A549 (cell line): Measurements from ENCODE around the gene ACTR2. TPM values are rescaled to one million over a fixed set of nuclear protein-coding genes. Genes with fewer than 3 reads are reported as not detected.

Experiments used
- ATAC-seq, 2 experiments: fragments of 200-7000 bp in 1 of 2; fragments of >200 bp in 1 of 2; cut with Nextera tagmentation in 1 of 2; cut with Tn5 transposase in 1 of 2; 3 replicates each; pipeline versions ENCODE4 v1.8.0 to v1.9.1; 2018 to 2020; ENCODE audit warnings: mild to moderate bottlenecking in 1 of 2, moderate library complexity in 1 of 2
- CTCF ChIA-PET: fragments of 300-600 bp; sonication (Branson Sonifier 250); formaldehyde crosslinking; extraction: SDS; loops from one replicate; lab custom pipeline; 2021; ENCODE audit warnings: antibody characterized with exemption, inconsistent platforms; lab: Yijun Ruan, JAX
- POLR2A ChIA-PET: fragments of 350-600 bp; formaldehyde crosslinking; extraction: SDS; loops from one replicate; lab custom pipeline; 2021; ENCODE audit warnings: antibody characterized with exemption, inconsistent platforms; lab: Yijun Ruan, JAX
- DNase-seq, 2 experiments: peaks; one replicate each; pipeline versions ENCODE4 v3.0.0 to v3.0.0-alpha.2; 2011 to 2016; ENCODE audit warnings: low read depth in 1 of 2, low spot score in 1 of 2
- FAIRE-seq: peaks from 2 replicates; lab custom pipeline; 2011; peaks lifted over from hg19 to GRCh38; lab: Jason Lieb, UNC
- H3K27ac ChIP-seq, 2 experiments: fragments of >200 bp; sonication (Bioruptor Twin); formaldehyde crosslinking; 3 replicates each; pipeline ENCODE4 v1.5.1; 2016 to 2017
- H3K4me1 ChIP-seq: fragments of >200 bp; sonication (Bioruptor Twin); formaldehyde crosslinking; 3 replicates; pipeline ENCODE4 v1.6.1; 2016
- H3K4me2 ChIP-seq: fragments of >200 bp; sonication (Bioruptor Twin); formaldehyde crosslinking; 3 replicates; pipeline ENCODE4 v1.6.1; 2016
- H3K4me3 ChIP-seq: fragments of >200 bp; sonication (Bioruptor Twin); formaldehyde crosslinking; 3 replicates; pipeline ENCODE4 v1.5.1; 2016
- H3K9me3 ChIP-seq: fragments of >200 bp; sonication (Bioruptor Twin); formaldehyde crosslinking; 3 replicates; pipeline ENCODE4 v1.6.1; 2016
- BHLHE40 ChIP-seq: IDR thresholded peaks from 2 replicates; pipeline ENCODE4 v1.6.1; 2012; ENCODE audit warnings: low read depth, low read length, inconsistent platforms
- ESRRA ChIP-seq: fragments of 150-350 bp; IDR thresholded peaks from 2 replicates; pipeline ENCODE4 v1.6.1; 2014; ENCODE audit warnings: mild to moderate bottlenecking, low read length, borderline replicate concordance
- FOSB ChIP-seq: fragments of 250-450 bp; sonication (Bioruptor Pico); IDR thresholded peaks from 2 replicates; pipeline ENCODE4 v1.5.0; 2020; ENCODE audit warnings: mild to moderate bottlenecking, moderate library complexity
- HDAC2 ChIP-seq: fragments of 200-600 bp; sonication (generic); IDR thresholded peaks from 2 replicates; pipeline ENCODE4 v1.6.1; 2016
- HOXB13 ChIP-seq: fragments of 250-450 bp; sonication (Bioruptor Pico); IDR thresholded peaks from 2 replicates; pipeline ENCODE4 v1.5.0; 2020; ENCODE audit warnings: low read depth, mild to moderate bottlenecking, moderate library complexity
- KDM5A ChIP-seq: fragments of 200-600 bp; sonication (generic); IDR thresholded peaks from 2 replicates; pipeline ENCODE4 v1.6.1; 2016; ENCODE audit warnings: antibody characterized with exemption, mild to moderate bottlenecking
- NFE2L2 ChIP-seq: fragments of 150-350 bp; conservative IDR thresholded peaks from 2 replicates; pipeline ENCODE4 v1.6.1; 2014; ENCODE audit warnings: low read length
- PHF8 ChIP-seq: fragments of 200-600 bp; sonication (generic); IDR thresholded peaks from 2 replicates; pipeline ENCODE4 v1.6.1; 2016; ENCODE audit warnings: low read depth, mild to moderate bottlenecking, antibody characterized with exemption, moderate library complexity, borderline replicate concordance
- POLR2A ChIP-seq: IDR thresholded peaks from 2 replicates; pipeline ENCODE4 v1.6.1; 2012; ENCODE audit warnings: mild to moderate bottlenecking, low read length
- RAD21 ChIP-seq, 2 experiments: fragments of >200 bp in 1 of 2; sonication (Bioruptor Twin) in 1 of 2; formaldehyde crosslinking in 1 of 2; IDR thresholded peaks in 1 of 2; conservative IDR thresholded peaks in 1 of 2; 2 replicates in 1 of 2; 3 replicates in 1 of 2; pipeline ENCODE4 v1.6.1; 2012 to 2018; ENCODE audit warnings: inconsistent platforms in 1 of 2
- RCOR1 ChIP-seq: fragments of 150-350 bp; IDR thresholded peaks from 2 replicates; pipeline ENCODE4 v1.6.1; 2014; ENCODE audit warnings: antibody characterized with exemption, low read length, low read depth
- RNF2 ChIP-seq: fragments of 200-600 bp; sonication (generic); IDR thresholded peaks from 2 replicates; pipeline ENCODE4 v1.6.1; 2016; ENCODE audit warnings: low read depth, mild to moderate bottlenecking, antibody characterized with exemption, moderate library complexity, borderline replicate concordance
- SMC3 ChIP-seq: fragments of >200 bp; sonication (Bioruptor Twin); formaldehyde crosslinking; IDR thresholded peaks from 3 replicates; pipeline ENCODE4 v1.6.1; 2018; ENCODE audit warnings: inconsistent platforms
- SREBF2 ChIP-seq: fragments of 450-650 bp; IDR thresholded peaks from 2 replicates; pipeline ENCODE4 v1.6.1; 2014; ENCODE audit warnings: mild to moderate bottlenecking, moderate library complexity
- TFCP2L1 ChIP-seq: fragments of 250-450 bp; sonication (Bioruptor Pico); IDR thresholded peaks from 2 replicates; pipeline ENCODE4 v1.5.0; 2021; ENCODE audit warnings: mild to moderate bottlenecking
- ZFP36 ChIP-seq: fragments of 450-650 bp; IDR thresholded peaks from 2 replicates; pipeline ENCODE4 v1.6.1; 2014; ENCODE audit warnings: borderline replicate concordance; ENCODE audit not compliant: partially characterized antibody
- ZSCAN20 ChIP-seq: fragments of 250-450 bp; sonication (Bioruptor Pico); IDR thresholded peaks from 2 replicates; pipeline ENCODE4 v1.8.0; 2022; ENCODE audit warnings: mild to moderate bottlenecking, moderate library complexity
- whole genome bisulfite sequencing: methylation state at CpG from one replicate; pipeline ENCODE4 v1.1.6; 2017; ENCODE audit errors: missing lambda C conversion rate; 5-methylcytosine and 5-hydroxymethylcytosine counted together
- polyA plus RNA-seq, 4 experiments: library from polyadenylated mRNA; depleted of rRNA in 3 of 4; stranded (reverse); fragments of >200 nt; fragmentation: RNase III in 1 of 4; extraction: RNeasy Plus Mini Kit Qiagen cat#74134 plus additional on column Dnase treatment in 1 of 4; gene quantifications; 2 replicates in 3 of 4; 3 replicates in 1 of 4; pipeline ENCODE4 v1.2.3, GENCODE V29; 2011 to 2017
- TF ChIP-seq, protein P1 (sequence below): fragments of 450-650 bp; IDR thresholded peaks from 2 replicates; pipeline ENCODE4 v1.6.1; 2014; ENCODE audit warnings: antibody characterized with exemption
- TF ChIP-seq, protein P2 (sequence below): fragments of 250-450 bp; sonication (Bioruptor Pico); IDR thresholded peaks from 2 replicates; pipeline ENCODE4 v1.5.0; 2020; ENCODE audit warnings: low read depth, mild to moderate bottlenecking, moderate library complexity
- TF ChIP-seq, protein P3 (sequence below): fragments of 200-600 bp; sonication (generic); IDR thresholded peaks from 2 replicates; pipeline ENCODE4 v1.6.1; 2016; ENCODE audit warnings: antibody characterized with exemption, mild to moderate bottlenecking, moderate library complexity

ACTR2 gene
- polyA plus RNA-seq, 2 of the 4 experiments (the other 2 are of a cell fraction) = 270 to 278 TPM

DNA sequence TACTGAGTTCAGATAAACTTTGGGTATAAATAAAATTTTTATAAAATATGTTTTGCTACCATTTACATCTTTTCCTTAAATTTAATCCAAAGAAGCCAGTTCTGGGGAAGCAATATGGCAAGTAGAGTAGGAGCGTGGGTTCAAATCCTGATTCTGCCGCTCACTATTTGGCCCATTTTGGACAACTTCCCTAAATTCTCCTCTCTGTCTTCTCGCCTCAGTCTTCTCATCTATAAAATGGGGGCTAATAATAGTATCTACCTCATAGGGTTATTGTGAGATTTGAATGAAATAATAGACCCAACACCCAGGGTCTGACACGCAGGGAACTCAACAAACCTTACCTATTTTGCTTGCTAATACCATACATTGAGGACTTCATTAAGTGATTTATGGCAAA lies 59.7 kb downstream of the ACTR2 start:
- H3K27ac ChIP-seq = no peak overlapping the region
- no peaks in the 10 kb centered on the region for H3K9me3 ChIP-seq
- ChIA-PET POLR2A (no interaction called here), CTCF (interaction anchor here (0.9 to 1.0 kb wide), 2 partner anchors 13 to 18 kb away, joined by 3 read pairs; no protein-coding TSS in a partner anchor)
- 83% methylated on average over 4 of the region's 4 CpGs for WGBS
- H3K4me1 ChIP-seq = no peaks in the 10 kb centered on the region
- DNase-seq = no peak
- FAIRE-seq = no peak
- no peak overlapping the region for H3K4me3 ChIP-seq
- H3K4me2 ChIP-seq = no peak overlapping the region
- ATAC-seq = no peak
- TF ChIP-seq, protein P1, sequence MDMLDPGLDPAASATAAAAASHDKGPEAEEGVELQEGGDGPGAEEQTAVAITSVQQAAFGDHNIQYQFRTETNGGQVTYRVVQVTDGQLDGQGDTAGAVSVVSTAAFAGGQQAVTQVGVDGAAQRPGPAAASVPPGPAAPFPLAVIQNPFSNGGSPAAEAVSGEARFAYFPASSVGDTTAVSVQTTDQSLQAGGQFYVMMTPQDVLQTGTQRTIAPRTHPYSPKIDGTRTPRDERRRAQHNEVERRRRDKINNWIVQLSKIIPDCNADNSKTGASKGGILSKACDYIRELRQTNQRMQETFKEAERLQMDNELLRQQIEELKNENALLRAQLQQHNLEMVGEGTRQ = no peak
- no peak for TF ChIP-seq HDAC2
- TF ChIP-seq POLR2A = no peak
- no peak for TF ChIP-seq ZSCAN20
- no peak for TF ChIP-seq RNF2
- no peak for TF ChIP-seq PHF8
- TF ChIP-seq SREBF2 = no peak
- TF ChIP-seq KDM5A = no peak
- TF ChIP-seq TFCP2L1 = no peak
- TF ChIP-seq RCOR1 = no peak
- TF ChIP-seq SMC3 = no peak
- no peak for TF ChIP-seq FOSB (CRISPR knock-in tag)
- no peak for TF ChIP-seq ESRRA

DNA sequence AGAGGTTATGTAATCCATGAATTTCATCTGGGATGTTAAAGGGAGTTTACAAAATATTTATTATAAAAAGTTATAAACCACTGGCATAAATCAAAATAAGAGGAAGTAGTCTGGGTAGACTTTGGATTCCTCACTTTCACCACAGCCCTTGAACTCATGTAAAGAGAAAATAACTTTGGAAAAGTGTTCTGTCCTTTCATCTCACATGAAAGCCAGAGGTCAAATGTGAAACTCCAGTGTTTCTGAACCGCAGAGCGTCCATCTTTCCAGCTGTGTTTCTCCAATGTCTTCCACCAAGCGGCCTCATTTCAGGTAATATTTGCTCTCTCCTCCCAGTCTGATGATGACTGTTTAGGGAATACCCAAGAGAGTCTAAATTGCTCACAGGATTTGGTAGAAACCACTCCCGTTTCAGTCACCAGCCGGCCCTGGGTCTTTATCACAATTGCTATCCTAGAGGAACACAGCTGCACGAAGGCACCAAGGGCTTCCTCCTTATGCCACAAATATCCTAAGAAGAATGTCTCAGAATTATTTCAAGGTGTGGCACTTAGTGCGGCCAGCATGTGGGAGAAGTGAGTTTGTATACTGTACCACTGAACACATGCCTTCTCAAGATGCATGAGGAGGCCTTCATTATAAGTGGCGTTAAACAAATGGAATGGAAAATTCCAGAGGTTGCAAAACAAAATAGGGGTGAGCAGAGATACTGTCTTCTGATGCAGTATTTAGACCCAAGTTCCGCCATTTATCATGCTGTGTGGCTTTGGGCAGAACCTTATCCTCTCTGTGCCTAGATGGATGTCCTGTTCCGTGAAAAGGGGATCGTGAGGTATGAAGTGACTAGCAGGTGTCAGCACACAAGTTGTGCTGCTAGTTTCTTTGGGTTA lies 63.8 kb downstream of the ACTR2 start:
- DNase-seq (no peak), FAIRE-seq (no peak), ATAC-seq (0 out of 6 replicates have a peak, but pooled peaks of 1 of the 2 experiments have one; percentile 30)
- Histone ChIP-seq H3K4me1 (no peaks in the 10 kb centered on the region), H3K4me3 (no peak overlapping the region), H3K9me3 (no peaks in the 10 kb centered on the region), H3K27ac (no peak overlapping the region), H3K4me2 (no peak overlapping the region)
- ChIA-PET CTCF (interaction anchor here (1.0 to 1.2 kb wide), 5 partner anchors 10 to 261 kb away, joined by 3 read pairs; no protein-coding TSS in a partner anchor), POLR2A (no interaction called here)
- TF ChIP-seq, protein P2, sequence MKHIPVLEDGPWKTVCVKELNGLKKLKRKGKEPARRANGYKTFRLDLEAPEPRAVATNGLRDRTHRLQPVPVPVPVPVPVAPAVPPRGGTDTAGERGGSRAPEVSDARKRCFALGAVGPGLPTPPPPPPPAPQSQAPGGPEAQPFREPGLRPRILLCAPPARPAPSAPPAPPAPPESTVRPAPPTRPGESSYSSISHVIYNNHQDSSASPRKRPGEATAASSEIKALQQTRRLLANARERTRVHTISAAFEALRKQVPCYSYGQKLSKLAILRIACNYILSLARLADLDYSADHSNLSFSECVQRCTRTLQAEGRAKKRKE (CRISPR knock-in tag) = no peak
- TF ChIP-seq BHLHE40 = no peak
- no peak for TF ChIP-seq ZFP36
- no peak for TF ChIP-seq HOXB13 (CRISPR knock-in tag)
- TF ChIP-seq NFE2L2 = no peak
- TF ChIP-seq PHF8 = no peak
- TF ChIP-seq POLR2A = no peak
- TF ChIP-seq RAD21 (conservative IDR thresholded peaks at IDR 0.05 in 1 of 2, IDR thresholded peaks at IDR 0.05 in 1 of 2) = no peak
- WGBS = 89% methylated on average over 11 of the region's 11 CpGs

DNA sequence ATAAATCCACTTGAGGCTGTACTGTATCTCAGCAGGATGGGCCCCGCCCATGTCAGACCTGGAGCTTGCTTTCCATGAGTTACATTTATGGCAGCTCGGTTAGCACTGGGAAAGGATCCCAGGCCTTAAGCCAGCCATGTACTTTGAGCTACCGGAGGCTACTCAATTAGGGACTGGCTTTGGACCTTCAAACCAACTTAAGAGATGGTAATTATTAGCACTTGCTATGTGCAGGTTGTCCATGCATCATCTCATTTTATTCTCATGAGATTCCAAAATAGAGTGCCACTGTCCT lies 64.4 kb downstream of the ACTR2 start:
- no peaks in the 10 kb centered on the region for H3K4me1 ChIP-seq
- CTCF ChIA-PET = interaction anchor here (1.0 to 1.1 kb wide), 3 partner anchors 17 to 261 kb away, joined by 3 read pairs; no protein-coding TSS in a partner anchor
- no peaks in the 10 kb centered on the region for H3K9me3 ChIP-seq
- H3K27ac ChIP-seq = no peak overlapping the region
- POLR2A ChIA-PET = no interaction called here
- no peak overlapping the region for H3K4me2 ChIP-seq
- FAIRE-seq = no peak
- ATAC-seq = no peak
- WGBS = 87% methylated on average over 3 of the region's 3 CpGs
- H3K4me3 ChIP-seq = no peak overlapping the region
- DNase-seq = no peak
- TF ChIP-seq HDAC2 = no peak
- TF ChIP-seq, protein P3, sequence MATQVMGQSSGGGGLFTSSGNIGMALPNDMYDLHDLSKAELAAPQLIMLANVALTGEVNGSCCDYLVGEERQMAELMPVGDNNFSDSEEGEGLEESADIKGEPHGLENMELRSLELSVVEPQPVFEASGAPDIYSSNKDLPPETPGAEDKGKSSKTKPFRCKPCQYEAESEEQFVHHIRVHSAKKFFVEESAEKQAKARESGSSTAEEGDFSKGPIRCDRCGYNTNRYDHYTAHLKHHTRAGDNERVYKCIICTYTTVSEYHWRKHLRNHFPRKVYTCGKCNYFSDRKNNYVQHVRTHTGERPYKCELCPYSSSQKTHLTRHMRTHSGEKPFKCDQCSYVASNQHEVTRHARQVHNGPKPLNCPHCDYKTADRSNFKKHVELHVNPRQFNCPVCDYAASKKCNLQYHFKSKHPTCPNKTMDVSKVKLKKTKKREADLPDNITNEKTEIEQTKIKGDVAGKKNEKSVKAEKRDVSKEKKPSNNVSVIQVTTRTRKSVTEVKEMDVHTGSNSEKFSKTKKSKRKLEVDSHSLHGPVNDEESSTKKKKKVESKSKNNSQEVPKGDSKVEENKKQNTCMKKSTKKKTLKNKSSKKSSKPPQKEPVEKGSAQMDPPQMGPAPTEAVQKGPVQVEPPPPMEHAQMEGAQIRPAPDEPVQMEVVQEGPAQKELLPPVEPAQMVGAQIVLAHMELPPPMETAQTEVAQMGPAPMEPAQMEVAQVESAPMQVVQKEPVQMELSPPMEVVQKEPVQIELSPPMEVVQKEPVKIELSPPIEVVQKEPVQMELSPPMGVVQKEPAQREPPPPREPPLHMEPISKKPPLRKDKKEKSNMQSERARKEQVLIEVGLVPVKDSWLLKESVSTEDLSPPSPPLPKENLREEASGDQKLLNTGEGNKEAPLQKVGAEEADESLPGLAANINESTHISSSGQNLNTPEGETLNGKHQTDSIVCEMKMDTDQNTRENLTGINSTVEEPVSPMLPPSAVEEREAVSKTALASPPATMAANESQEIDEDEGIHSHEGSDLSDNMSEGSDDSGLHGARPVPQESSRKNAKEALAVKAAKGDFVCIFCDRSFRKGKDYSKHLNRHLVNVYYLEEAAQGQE = no peak
